Progenitor cell of endocrine pancreas (in vitro differentiated cells): ENCODE results near the gene PSORS1C2. TPM values are rescaled to one million over a fixed set of nuclear protein-coding genes. Genes with fewer than 3 reads are reported as not detected.

Source experiments
- DNase-seq: peaks from one replicate; pipeline ENCODE4 v3.0.0; 2021; ENCODE audit warnings: low spot score; ENCODE audit not compliant: unreplicated experiment
- H3K27ac Mint-ChIP-seq: 2 replicates; pipeline ENCODE4 v1.8.0; 2021; ENCODE audit warnings: mild to moderate bottlenecking, moderate library complexity, mixed read lengths
- H3K27me3 Mint-ChIP-seq: 2 replicates; pipeline ENCODE4 v1.8.0; 2021; ENCODE audit warnings: mixed read lengths
- H3K36me3 Mint-ChIP-seq: 2 replicates; pipeline ENCODE4 v1.8.0; 2022; ENCODE audit warnings: mixed read lengths; ENCODE audit not compliant: insufficient read depth
- H3K4me1 Mint-ChIP-seq: 2 replicates; pipeline ENCODE4 v1.8.0; 2021; ENCODE audit warnings: low read depth, mixed read lengths
- H3K4me3 Mint-ChIP-seq: 2 replicates; pipeline ENCODE4 v1.8.0; 2021; ENCODE audit warnings: low read depth, mild to moderate bottlenecking, moderate library complexity, mixed read lengths
- H3K9me3 Mint-ChIP-seq: 2 replicates; pipeline ENCODE4 v1.8.0; 2021; ENCODE audit warnings: low read depth, mixed read lengths
- total RNA-seq: library from RNA; stranded (reverse); gene quantifications from 2 replicates; pipeline ENCODE4 v1.2.1, GENCODE V29; 2021
- TF ChIP-seq, protein P1 (sequence below): fragments of 200-600 bp; sonication (generic); IDR thresholded peaks from one replicate; pipeline ENCODE4 v1.5.0; 2021; ENCODE audit warnings: antibody characterized with exemption, mild to moderate bottlenecking; ENCODE audit not compliant: unreplicated experiment

PSORS1C2 gene
- total RNA-seq, 1 donor from 2014 or later: not detected

DNA sequence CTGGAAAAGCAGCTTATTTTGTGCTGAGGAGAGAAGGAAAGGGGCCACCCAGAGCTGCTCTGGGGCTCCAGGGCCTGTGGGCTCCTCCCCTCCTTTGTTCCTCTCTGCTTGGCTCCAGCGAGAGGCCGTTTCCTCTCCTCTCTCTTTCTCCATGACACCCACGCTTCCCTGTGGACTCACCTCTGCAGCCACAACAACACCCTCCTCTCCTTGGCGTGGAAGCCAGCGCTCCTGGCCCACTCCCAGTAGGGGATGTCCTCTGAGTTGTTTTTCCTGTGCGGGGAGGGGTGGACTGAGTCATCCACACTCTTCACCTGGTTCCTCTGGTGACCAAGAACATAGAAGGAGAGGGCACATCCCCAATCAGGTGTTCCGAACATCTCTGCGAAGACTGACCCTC lies 13.7 kb downstream of the PSORS1C2 start:
- Mint-ChIP-seq H3K36me3 (no peaks in the 10 kb centered on the region), H3K27ac (no peak overlapping the region), H3K9me3 (no peaks in the 10 kb centered on the region), H3K4me1 (peaks cover 9% of the 10 kb centered on the region), H3K27me3 (peaks cover 31% of the 10 kb centered on the region), H3K4me3 (no peak overlapping the region)
- no peak for DNase-seq
- TF ChIP-seq, protein P1, sequence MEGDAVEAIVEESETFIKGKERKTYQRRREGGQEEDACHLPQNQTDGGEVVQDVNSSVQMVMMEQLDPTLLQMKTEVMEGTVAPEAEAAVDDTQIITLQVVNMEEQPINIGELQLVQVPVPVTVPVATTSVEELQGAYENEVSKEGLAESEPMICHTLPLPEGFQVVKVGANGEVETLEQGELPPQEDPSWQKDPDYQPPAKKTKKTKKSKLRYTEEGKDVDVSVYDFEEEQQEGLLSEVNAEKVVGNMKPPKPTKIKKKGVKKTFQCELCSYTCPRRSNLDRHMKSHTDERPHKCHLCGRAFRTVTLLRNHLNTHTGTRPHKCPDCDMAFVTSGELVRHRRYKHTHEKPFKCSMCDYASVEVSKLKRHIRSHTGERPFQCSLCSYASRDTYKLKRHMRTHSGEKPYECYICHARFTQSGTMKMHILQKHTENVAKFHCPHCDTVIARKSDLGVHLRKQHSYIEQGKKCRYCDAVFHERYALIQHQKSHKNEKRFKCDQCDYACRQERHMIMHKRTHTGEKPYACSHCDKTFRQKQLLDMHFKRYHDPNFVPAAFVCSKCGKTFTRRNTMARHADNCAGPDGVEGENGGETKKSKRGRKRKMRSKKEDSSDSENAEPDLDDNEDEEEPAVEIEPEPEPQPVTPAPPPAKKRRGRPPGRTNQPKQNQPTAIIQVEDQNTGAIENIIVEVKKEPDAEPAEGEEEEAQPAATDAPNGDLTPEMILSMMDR: no peak

DNA sequence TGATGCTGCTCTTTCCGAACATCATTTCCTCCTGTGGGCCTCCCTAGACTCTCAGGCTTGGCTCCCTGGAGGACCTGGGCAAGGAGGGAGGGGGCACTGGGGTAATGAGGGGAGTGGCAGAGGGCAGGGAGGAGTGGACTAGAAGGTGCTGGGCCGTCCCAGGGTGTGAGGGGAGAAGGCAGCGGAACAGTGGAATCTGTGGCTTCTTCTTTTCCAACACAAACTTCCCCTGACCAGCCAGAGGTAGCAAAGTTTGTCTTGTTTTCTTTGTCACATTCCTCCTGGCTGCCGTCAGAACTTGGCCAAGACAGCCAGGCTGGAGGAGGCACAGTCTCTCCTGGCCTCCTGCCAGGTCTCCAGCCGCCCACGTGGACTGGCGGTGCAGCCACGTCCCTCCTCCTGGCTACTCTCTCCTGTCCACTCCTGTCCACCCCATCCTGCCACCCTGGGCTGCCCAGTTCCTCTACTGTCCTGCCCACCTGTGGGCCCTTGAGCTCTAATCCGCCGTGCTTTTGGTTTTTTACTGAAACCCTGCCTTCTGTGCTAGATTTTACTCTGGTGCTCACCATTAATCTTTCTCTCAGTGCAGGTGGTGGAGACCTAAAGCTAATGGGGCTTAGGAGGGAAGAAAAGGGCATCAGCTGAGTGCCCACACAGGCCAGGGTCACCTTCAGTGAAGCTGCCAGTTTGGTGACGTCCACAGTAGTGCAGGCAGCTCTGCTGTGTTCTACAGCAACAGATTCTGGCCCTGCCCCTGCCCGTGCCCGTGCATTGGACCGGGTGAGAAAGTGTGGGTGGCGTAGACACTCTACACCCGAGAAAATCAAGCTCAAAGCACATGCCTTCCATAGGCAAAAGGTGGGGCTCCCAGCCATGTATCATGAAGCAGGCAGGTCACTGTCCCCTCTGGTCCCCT lies 15.8 kb downstream of the PSORS1C2 start:
- H3K9me3 Mint-ChIP-seq: no peaks in the 10 kb centered on the region
- DNase-seq: no peak
- H3K27ac Mint-ChIP-seq: no peak overlapping the region
- H3K4me1 Mint-ChIP-seq: peaks cover 9% of the 10 kb centered on the region
- H3K27me3 Mint-ChIP-seq: peaks cover 25% of the 10 kb centered on the region
- no peak overlapping the region for H3K4me3 Mint-ChIP-seq
- TF ChIP-seq, protein P1: no peak
- no peaks in the 10 kb centered on the region for H3K36me3 Mint-ChIP-seq

GRCh38 chr6:31121131-31121790 lies 17.6 kb downstream of the PSORS1C2 start:
- H3K27me3 Mint-ChIP-seq: peaks cover 17% of the 10 kb centered on the region
- DNase-seq: no peak
- no peaks in the 10 kb centered on the region for H3K9me3 Mint-ChIP-seq
- H3K4me3 Mint-ChIP-seq: no peak overlapping the region
- no peaks in the 10 kb centered on the region for H3K4me1 Mint-ChIP-seq
- TF ChIP-seq, protein P1: no peak
- no peaks in the 10 kb centered on the region for H3K36me3 Mint-ChIP-seq
- H3K27ac Mint-ChIP-seq: no peak overlapping the region

- Mint-ChIP-seq H3K27ac (no peak within 1 kb of the TSS), H3K9me3 (no peaks in the 10 kb centered on the region)
Measured at GRCh38 chr6:31120151-31120915, 18.5 kb downstream of the PSORS1C2 start, which contains the start of gene CDSN. Gene CDSN, minus strand, starts transcription at chr6:31120446. Its CDS starts 27 bp downstream, at chr6:31120419.

More at GRCh38 chr6:31120151-31120915, 18.5 kb downstream of the PSORS1C2 start, which contains the start of gene CDSN:
- TF ChIP-seq, protein P1: no peak
- Mint-ChIP-seq H3K27me3 (peaks cover 22% of the 10 kb centered on the region), H3K4me1 (no peaks in the 10 kb centered on the region), H3K4me3 (no peak within 1 kb of the TSS), H3K36me3 (no peaks in the 10 kb centered on the region)
- DNase-seq: no peak
